GM23248 (cell line): ENCODE measurements around the gene GALP. TPM values are rescaled to one million over a fixed set of nuclear protein-coding genes. Genes with fewer than 3 reads are reported as not detected.

Experiments
- DNase-seq: peaks from one replicate; pipeline ENCODE4 v3.0.0-alpha.2; 2015
- H2AFZ ChIP-seq: fragments of 200-600 bp; sonication (generic); 2 replicates; pipeline ENCODE4 v1.6.1; 2016; ENCODE audit warnings: antibody characterized with exemption
- H3F3A ChIP-seq: fragments of 200-600 bp; sonication (generic); 2 replicates; pipeline ENCODE4 v1.6.1; 2016; ENCODE audit warnings: mild to moderate bottlenecking, antibody characterized with exemption, mixed run types; ENCODE audit not compliant: insufficient read depth
- H3K27ac ChIP-seq: fragments of 200-600 bp; sonication (generic); 2 replicates; pipeline ENCODE4 v1.5.1; 2016; ENCODE audit warnings: mild to moderate bottlenecking
- H3K27me3 ChIP-seq: fragments of 200-600 bp; sonication (generic); replicated peaks from 2 replicates; pipeline ENCODE4 v1.6.1; 2016; ENCODE audit warnings: mild to moderate bottlenecking; ENCODE audit not compliant: insufficient read depth
- H3K36me3 ChIP-seq: fragments of 200-600 bp; sonication (generic); 2 replicates; pipeline ENCODE4 v1.6.1; 2016; ENCODE audit warnings: low read depth, mild to moderate bottlenecking
- H3K4me1 ChIP-seq: fragments of 200-600 bp; sonication (generic); 2 replicates; pipeline ENCODE4 v1.6.1; 2016; ENCODE audit warnings: mild to moderate bottlenecking; ENCODE audit not compliant: insufficient read depth
- H3K4me2 ChIP-seq: fragments of 200-600 bp; sonication (generic); one replicate; pipeline ENCODE4 v1.6.1; 2016; ENCODE audit warnings: mild to moderate bottlenecking; ENCODE audit not compliant: unreplicated experiment
- H3K4me3 ChIP-seq: fragments of 200-600 bp; sonication (generic); 2 replicates; pipeline ENCODE4 v1.5.1; 2016; ENCODE audit warnings: mild to moderate bottlenecking
- H3K79me2 ChIP-seq: fragments of 200-600 bp; sonication (generic); 2 replicates; pipeline ENCODE4 v1.6.1; 2016; ENCODE audit warnings: mild to moderate bottlenecking; ENCODE audit not compliant: insufficient read depth
- H3K9ac ChIP-seq: fragments of 200-600 bp; sonication (generic); 2 replicates; pipeline ENCODE4 v1.6.1; 2016; ENCODE audit warnings: mild to moderate bottlenecking
- H3K9me2 ChIP-seq: fragments of 200-600 bp; sonication (generic); 2 replicates; pipeline ENCODE4 v1.6.1; 2016; ENCODE audit warnings: mixed run types, mild to moderate bottlenecking, moderate library complexity; ENCODE audit not compliant: insufficient read depth
- H3K9me3 ChIP-seq: fragments of 200-600 bp; sonication (generic); one replicate; pipeline ENCODE4 v1.6.1; 2017; ENCODE audit warnings: low read depth
- H4K20me1 ChIP-seq: fragments of 200-600 bp; sonication (generic); 2 replicates; pipeline ENCODE4 v1.6.0; 2016; ENCODE audit not compliant: insufficient read depth
- EZH2 ChIP-seq: fragments of 200-600 bp; sonication (generic); IDR thresholded peaks from 2 replicates; pipeline ENCODE4 v1.6.1; 2018; ENCODE audit warnings: antibody characterized with exemption, mild to moderate bottlenecking; ENCODE audit not compliant: insufficient read depth, poor library complexity, severe bottlenecking
- EZH2phosphoT487 ChIP-seq: fragments of 200-600 bp; sonication (generic); IDR thresholded peaks from 2 replicates; pipeline ENCODE4 v1.6.1; 2018; ENCODE audit warnings: antibody characterized with exemption, moderate library complexity, mild to moderate bottlenecking, low read depth; ENCODE audit not compliant: insufficient read depth
- WGBS, 2 experiments: methylation state at CpG; one replicate each; pipeline ENCODE4 v1.1.6; 2015 to 2017; ENCODE audit warnings: low lambda C conversion rate in 2 of 2, low coverage in 1 of 2; ENCODE audit errors: missing lambda C conversion rate in 2 of 2; 5-methylcytosine and 5-hydroxymethylcytosine counted together
- in situ Hi-C: fragments of 300-500 bp; cut with MboI; formaldehyde crosslinking; loops from 2 replicates; pipeline ENCODE4 v1.15.0; 2020
- polyA plus RNA-seq: library from polyadenylated mRNA; unstranded; fragments of >200 nt; fragmentation: Nextera tagmentation; extraction: Ambion mirVana; gene quantifications from 2 replicates; pipeline ENCODE4 v1.2.1, GENCODE V29; 2016
- total RNA-seq: library from RNA; depleted of rRNA; stranded (reverse); fragments of >200 nt; shearing (Covaris generic); gene quantifications from 2 replicates; pipeline ENCODE4 v1.2.3, GENCODE V29; 2014

The GALP gene
- total and polyA plus RNA-seq, 2 experiments from 2014 or later: not detected

DNA sequence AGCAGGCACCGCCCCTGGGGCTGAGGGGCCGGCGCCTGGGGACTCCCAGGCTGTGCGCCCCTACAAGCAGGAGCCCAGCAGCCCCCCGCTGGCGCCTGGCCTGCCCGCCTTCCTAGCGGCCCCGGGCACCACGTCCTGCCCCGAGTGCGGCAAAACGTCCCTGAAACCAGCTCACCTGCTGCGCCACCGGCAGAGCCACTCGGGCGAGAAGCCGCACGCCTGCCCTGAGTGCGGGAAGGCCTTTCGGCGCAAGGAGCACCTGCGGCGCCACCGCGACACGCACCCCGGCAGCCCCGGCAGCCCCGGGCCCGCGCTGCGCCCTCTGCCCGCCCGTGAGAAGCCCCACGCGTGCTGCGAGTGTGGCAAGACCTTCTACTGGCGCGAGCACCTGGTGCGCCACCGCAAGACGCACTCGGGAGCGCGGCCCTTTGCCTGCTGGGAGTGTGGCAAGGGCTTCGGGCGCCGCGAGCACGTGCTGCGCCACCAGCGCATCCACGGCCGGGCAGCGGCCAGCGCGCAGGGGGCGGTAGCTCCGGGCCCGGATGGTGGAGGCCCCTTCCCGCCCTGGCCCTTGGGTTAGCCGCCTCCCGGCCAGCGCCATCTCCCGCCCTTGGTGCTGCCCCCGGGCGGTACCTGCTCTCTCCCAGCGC, 16.1 kb upstream of the GALP start:
- 96 to 97% methylated on average over 35 to 67 of the region's 69 CpGs for WGBS, 2 experiments
- TF ChIP-seq EZH2phosphoT487 (no peak), EZH2 (no peak)
- no peaks in the 10 kb centered on the region for H3K9me3 ChIP-seq
- 0 out of 2 replicates have a peak, but pooled peaks cover 4% of the 10 kb centered on the region for H3K36me3 ChIP-seq
- H2AFZ ChIP-seq: no peak overlapping the region
- H3K9ac ChIP-seq: no peak overlapping the region
- in situ Hi-C loops: no loop called here
- no peak for DNase-seq
- H3K27ac ChIP-seq: no peak overlapping the region
- H3K27me3 ChIP-seq: no peaks in the 10 kb centered on the region
- H3K9me2 ChIP-seq: no peaks in the 10 kb centered on the region
- no peaks in the 10 kb centered on the region for H3K4me1 ChIP-seq
- no peaks in the 10 kb centered on the region for H3K79me2 ChIP-seq
- H3K4me3 ChIP-seq: no peak overlapping the region
- H3F3A ChIP-seq: no peaks in the 10 kb centered on the region
- H3K4me2 ChIP-seq: no peak overlapping the region
- no peaks in the 10 kb centered on the region for H4K20me1 ChIP-seq

DNA sequence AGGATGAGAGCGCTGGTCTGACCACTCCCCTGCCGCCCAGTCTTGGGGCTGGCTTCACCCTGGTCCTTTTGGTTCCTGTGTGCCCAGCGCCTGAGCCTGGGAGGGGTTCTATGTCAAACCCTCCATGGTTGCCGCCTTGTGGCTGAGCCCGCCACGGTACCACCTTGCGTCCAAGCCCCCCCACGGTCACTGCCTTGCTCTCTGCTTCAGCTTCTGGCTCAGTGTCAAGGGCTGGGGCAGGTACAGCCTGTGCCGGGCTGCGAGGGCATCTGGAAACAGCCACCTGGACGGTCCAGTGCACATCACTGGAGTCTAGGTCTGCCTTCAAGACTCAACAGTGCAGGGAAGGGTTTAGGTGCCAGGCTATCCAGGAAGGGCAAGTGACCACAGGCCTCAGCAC, 14.3 kb upstream of the GALP start:
- H3K4me1 ChIP-seq: no peaks in the 10 kb centered on the region
- no peak overlapping the region for H3K9ac ChIP-seq
- no peak for DNase-seq
- WGBS, 2 experiments: 82 to 85% methylated on average over 10 of the region's 11 CpGs
- H4K20me1 ChIP-seq: no peaks in the 10 kb centered on the region
- H3K36me3 ChIP-seq: 0 out of 2 replicates have a peak, but pooled peaks cover 4% of the 10 kb centered on the region
- no peak overlapping the region for H3K27ac ChIP-seq
- no peaks in the 10 kb centered on the region for H3K9me2 ChIP-seq
- H3K27me3 ChIP-seq: no peaks in the 10 kb centered on the region
- H3K9me3 ChIP-seq: no peaks in the 10 kb centered on the region
- H3K4me3 ChIP-seq: no peak overlapping the region
- TF ChIP-seq EZH2 (no peak), EZH2phosphoT487 (no peak)
- H3K79me2 ChIP-seq: no peaks in the 10 kb centered on the region
- H2AFZ ChIP-seq: no peak overlapping the region
- in situ Hi-C loops: no loop called here
- no peaks in the 10 kb centered on the region for H3F3A ChIP-seq
- H3K4me2 ChIP-seq: no peak overlapping the region

DNA sequence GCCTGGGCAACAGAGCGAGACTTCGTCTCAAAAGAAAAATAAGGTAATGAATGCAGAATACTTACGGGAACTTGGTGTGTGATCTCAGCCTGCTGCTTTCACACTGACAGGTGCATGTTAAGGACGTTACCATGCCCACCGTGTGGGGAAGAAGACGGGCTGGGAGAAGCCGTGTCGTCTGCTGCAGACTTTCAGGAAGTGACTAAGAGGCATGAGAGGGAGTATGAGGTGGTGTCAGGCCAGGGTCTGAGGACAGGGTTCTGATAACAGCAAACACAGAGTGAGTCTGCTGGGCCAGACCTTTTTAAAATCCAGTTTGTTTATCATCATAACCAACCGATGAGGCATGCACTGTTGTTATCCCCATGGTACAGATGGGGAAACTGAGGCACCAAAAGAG, 13.6 kb upstream of the GALP start:
- Histone ChIP-seq H4K20me1 (no peaks in the 10 kb centered on the region), H2AFZ (no peak overlapping the region), H3F3A (no peaks in the 10 kb centered on the region), H3K9ac (no peak overlapping the region), H3K9me2 (no peaks in the 10 kb centered on the region), H3K4me2 (no peak overlapping the region), H3K79me2 (no peaks in the 10 kb centered on the region), H3K4me1 (no peaks in the 10 kb centered on the region), H3K4me3 (no peak overlapping the region), H3K27me3 (no peaks in the 10 kb centered on the region), H3K9me3 (no peaks in the 10 kb centered on the region), H3K36me3 (0 out of 2 replicates have a peak, but pooled peaks cover 4% of the 10 kb centered on the region), H3K27ac (no peak overlapping the region)
- in situ Hi-C loops: no loop called here
- no peak for DNase-seq
- WGBS, 2 experiments: 74 to 77% methylated on average over 9 of the region's 9 CpGs
- no peak for TF ChIP-seq EZH2phosphoT487
- no peak for TF ChIP-seq EZH2

DNA sequence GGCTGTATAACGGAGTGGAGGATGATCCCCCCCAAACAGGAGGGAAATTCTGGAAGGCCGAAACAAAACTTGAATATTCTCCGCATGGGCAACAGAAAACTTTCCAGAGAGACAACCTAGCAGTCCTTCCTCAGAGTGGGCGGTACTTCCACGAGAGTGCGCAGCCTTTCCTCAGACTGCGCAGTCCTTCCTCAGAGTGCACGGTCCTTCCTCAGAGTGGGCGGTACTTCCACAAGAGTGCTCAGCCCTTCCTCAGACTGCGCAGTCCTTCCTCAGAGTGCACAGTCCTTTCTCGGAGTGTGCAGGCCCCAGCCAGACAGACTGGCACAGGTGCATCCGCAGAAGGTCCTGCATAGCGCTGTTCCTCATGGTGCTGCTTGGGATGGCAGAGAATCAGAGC, 12.7 kb upstream of the GALP start:
- in situ Hi-C loops: no loop called here
- Histone ChIP-seq H3K9me2 (no peaks in the 10 kb centered on the region), H3K36me3 (0 out of 2 replicates have a peak, but pooled peaks cover 4% of the 10 kb centered on the region), H3K79me2 (no peaks in the 10 kb centered on the region), H3F3A (no peaks in the 10 kb centered on the region), H4K20me1 (no peaks in the 10 kb centered on the region), H3K27me3 (no peaks in the 10 kb centered on the region), H3K4me2 (no peak overlapping the region), H3K27ac (no peak overlapping the region), H3K4me1 (no peaks in the 10 kb centered on the region), H3K4me3 (no peak overlapping the region), H3K9ac (no peak overlapping the region), H3K9me3 (no peaks in the 10 kb centered on the region), H2AFZ (no peak overlapping the region)
- DNase-seq: no peak
- no peak for TF ChIP-seq EZH2phosphoT487
- no peak for TF ChIP-seq EZH2
- 83 to 85% methylated on average over 12 to 13 of the region's 13 CpGs for WGBS, 2 experiments

DNA sequence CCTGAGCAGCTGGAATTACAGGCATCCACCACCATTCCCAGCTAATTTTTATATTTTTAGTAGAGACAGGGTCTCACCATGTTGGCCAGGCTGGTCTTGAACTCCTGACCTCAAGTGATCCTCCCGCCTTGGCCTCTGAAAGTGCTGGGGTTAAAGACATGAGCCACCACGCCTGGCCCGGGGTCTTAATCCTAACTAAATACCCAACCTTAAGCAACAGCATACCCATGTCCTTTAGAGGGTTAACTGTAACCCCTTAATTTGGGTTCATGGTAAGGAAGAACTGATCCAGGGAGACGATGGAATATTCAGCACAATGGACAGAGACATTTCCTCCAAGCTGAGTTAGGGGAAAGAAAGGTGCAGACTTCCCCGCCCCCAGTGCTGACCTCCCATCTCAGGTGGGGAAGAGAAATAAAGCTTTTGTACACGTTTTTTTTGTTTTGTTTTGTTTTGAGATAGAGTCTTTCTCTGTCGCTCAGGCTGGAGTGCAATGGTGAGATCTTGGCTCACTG, 8.7 kb upstream of the GALP start:
- no peaks in the 10 kb centered on the region for H4K20me1 ChIP-seq
- no peaks in the 10 kb centered on the region for H3K9me3 ChIP-seq
- TF ChIP-seq EZH2phosphoT487: no peak
- H3K9me2 ChIP-seq: no peaks in the 10 kb centered on the region
- no peaks in the 10 kb centered on the region for H3K27me3 ChIP-seq
- H3K9ac ChIP-seq: no peak overlapping the region
- H3K4me2 ChIP-seq: no peak overlapping the region
- in situ Hi-C loops: no loop called here
- 29 to 31% methylated on average over 7 of the region's 7 CpGs for WGBS, 2 experiments
- H3K36me3 ChIP-seq: no peaks in the 10 kb centered on the region
- H3F3A ChIP-seq: no peaks in the 10 kb centered on the region
- H2AFZ ChIP-seq: no peak overlapping the region
- DNase-seq: no peak
- no peaks in the 10 kb centered on the region for H3K79me2 ChIP-seq
- no peak overlapping the region for H3K27ac ChIP-seq
- H3K4me1 ChIP-seq: no peaks in the 10 kb centered on the region
- no peak overlapping the region for H3K4me3 ChIP-seq
